ENCODE measurements around the gene DLD.

The DLD gene

DNA sequence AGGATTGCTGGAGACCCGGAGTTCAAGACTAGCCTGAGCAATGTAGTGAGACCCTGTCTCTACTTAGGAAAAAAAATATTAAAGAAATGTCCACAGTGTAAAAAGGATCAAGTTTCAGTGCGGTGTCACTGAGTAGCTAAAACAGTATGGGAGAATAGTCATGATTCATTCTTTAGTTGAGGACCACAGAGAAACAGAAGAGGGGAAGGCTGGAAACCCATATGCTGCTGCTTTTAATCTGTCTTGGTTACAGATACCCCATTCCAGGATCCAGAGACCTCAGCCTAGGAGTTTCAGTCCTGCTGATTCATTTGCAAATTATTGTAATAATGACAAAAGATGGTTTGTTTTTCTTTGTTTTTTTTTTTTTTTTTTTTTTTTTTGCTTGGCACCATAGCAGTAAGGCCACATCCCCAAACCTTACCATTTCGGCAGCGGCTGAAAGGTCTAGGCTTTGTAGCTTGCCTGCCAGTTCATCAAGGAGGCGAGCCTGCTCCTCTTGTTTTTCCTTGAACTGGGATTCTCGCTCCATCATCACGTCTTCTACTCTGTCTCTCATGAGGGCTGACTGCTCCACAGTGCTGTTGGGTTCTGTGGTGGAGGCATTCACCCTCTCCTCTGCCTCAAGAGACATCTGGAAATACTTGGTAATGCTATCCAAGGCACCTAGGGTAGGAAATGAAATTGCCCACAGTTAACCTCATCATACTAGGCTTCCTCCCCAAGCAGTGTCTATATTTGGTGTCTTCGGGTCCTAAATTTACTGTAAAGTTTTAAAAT, 44.2 kb downstream of the DLD start:
- Histone ChIP-seq H3K36me3 (ENCODE audit: control insufficient read depth, insufficient read depth, low read length) (peaks cover 5% of the 10 kb centered on the region), H3K27me3 (replicated peaks; ENCODE audit: control insufficient read depth, insufficient read depth, low read length) (no peaks in the 10 kb centered on the region), H3K4me3 (replicated peaks; ENCODE audit: low read depth, low read length) (no peak overlapping the region)
- no peak for DNase-seq (ENCODE audit: extremely low read depth, insufficient read length)
- TF ChIP-seq CTCF (IDR thresholded peaks at IDR 0.05; ENCODE audit: insufficient read depth, low read length, poor library complexity, severe bottlenecking), result no peak

DNA sequence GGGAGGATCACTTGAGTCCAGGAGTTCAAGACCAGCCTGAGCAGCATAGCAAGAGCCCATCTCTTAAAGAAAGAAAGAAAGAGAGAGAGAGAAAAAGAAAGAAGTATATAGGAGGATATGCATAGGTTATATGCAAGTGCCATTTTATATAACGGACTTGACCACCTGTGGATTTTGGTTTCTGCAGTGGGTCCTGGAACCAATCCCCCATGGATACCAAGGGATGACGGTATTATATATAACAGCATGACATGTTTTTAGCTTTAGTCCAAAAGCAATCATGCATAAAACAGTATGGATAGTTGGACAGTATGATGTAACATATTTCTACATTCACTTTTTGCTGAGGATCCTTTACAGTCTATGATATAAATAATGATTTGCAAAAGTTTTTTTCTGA, 45.3 kb downstream of the DLD start:
- no peak for TF ChIP-seq CTCF (IDR thresholded peaks at IDR 0.05; ENCODE audit: insufficient read depth, low read length, poor library complexity, severe bottlenecking)
- DNase-seq (ENCODE audit: extremely low read depth, insufficient read length), result no peak
- Histone ChIP-seq H3K36me3 (ENCODE audit: control insufficient read depth, insufficient read depth, low read length) (peaks cover 5% of the 10 kb centered on the region), H3K4me3 (replicated peaks; ENCODE audit: low read depth, low read length) (no peak overlapping the region), H3K27me3 (replicated peaks; ENCODE audit: control insufficient read depth, insufficient read depth, low read length) (no peaks in the 10 kb centered on the region)

- Histone ChIP-seq H3K4me3 (replicated peaks; ENCODE audit: low read depth, low read length) (no peak overlapping the region), H3K36me3 (ENCODE audit: control insufficient read depth, insufficient read depth, low read length) (peaks cover 3% of the 10 kb centered on the region), H3K27me3 (replicated peaks; ENCODE audit: control insufficient read depth, insufficient read depth, low read length) (no peaks in the 10 kb centered on the region)
- TF ChIP-seq CTCF (IDR thresholded peaks at IDR 0.05; ENCODE audit: insufficient read depth, low read length, poor library complexity, severe bottlenecking), result no peak
- DNase-seq (ENCODE audit: extremely low read depth, insufficient read length), result no peak
Observed at GRCh38 chr7:107937531-107937930, 46.5 kb downstream of the DLD start.

GRCh38 chr7:107938456-107939250, 47.7 kb downstream of the DLD start:
- Histone ChIP-seq H3K36me3 (ENCODE audit: control insufficient read depth, insufficient read depth, low read length) (peaks cover 3% of the 10 kb centered on the region), H3K4me3 (replicated peaks; ENCODE audit: low read depth, low read length) (no peak overlapping the region), H3K27me3 (replicated peaks; ENCODE audit: control insufficient read depth, insufficient read depth, low read length) (no peaks in the 10 kb centered on the region)
- no peak for DNase-seq (ENCODE audit: extremely low read depth, insufficient read length)
- no peak for TF ChIP-seq CTCF (IDR thresholded peaks at IDR 0.05; ENCODE audit: insufficient read depth, low read length, poor library complexity, severe bottlenecking)

- TF ChIP-seq CTCF (IDR thresholded peaks at IDR 0.05; ENCODE audit: insufficient read depth, low read length, poor library complexity, severe bottlenecking), result no peak
- peaks cover 3% of the 10 kb centered on the region for H3K36me3 ChIP-seq (ENCODE audit: control insufficient read depth, insufficient read depth, low read length)
- no peak overlapping the region for H3K4me3 ChIP-seq (replicated peaks; ENCODE audit: low read depth, low read length)
- DNase-seq (ENCODE audit: extremely low read depth, insufficient read length), result no peak
- H3K27me3 ChIP-seq (replicated peaks; ENCODE audit: control insufficient read depth, insufficient read depth, low read length), result no peaks in the 10 kb centered on the region
Observed at GRCh38 chr7:107939573-107940489, 48.8 kb downstream of the DLD start.
